ENCODE data around the gene DPYD.

DNA sequence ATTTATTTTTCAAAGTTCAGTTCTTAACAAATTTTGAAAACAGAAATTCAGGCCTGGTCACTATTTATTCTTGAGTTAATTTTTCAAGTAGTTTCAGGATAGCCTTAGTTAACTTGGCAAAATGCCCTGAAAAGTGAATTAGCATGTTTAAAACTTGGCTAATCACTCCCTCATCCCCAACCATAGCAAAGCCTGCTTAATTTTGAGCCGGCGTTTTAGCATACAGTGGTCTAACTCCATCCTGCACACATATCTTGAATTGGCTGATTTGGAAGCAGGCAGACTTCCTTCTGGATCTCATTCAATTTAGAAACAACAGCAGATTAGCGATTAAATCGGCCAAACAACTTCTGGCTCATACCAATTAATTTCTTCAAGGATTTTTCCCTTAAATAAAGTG, 760.0 kb downstream of the DPYD start:
- TF ChIP-seq POLR2A (IDR thresholded peaks at IDR 0.05): no peak
- TF ChIP-seq, protein P1, sequence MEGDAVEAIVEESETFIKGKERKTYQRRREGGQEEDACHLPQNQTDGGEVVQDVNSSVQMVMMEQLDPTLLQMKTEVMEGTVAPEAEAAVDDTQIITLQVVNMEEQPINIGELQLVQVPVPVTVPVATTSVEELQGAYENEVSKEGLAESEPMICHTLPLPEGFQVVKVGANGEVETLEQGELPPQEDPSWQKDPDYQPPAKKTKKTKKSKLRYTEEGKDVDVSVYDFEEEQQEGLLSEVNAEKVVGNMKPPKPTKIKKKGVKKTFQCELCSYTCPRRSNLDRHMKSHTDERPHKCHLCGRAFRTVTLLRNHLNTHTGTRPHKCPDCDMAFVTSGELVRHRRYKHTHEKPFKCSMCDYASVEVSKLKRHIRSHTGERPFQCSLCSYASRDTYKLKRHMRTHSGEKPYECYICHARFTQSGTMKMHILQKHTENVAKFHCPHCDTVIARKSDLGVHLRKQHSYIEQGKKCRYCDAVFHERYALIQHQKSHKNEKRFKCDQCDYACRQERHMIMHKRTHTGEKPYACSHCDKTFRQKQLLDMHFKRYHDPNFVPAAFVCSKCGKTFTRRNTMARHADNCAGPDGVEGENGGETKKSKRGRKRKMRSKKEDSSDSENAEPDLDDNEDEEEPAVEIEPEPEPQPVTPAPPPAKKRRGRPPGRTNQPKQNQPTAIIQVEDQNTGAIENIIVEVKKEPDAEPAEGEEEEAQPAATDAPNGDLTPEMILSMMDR (IDR thresholded peaks at IDR 0.05): no peak
